ENCODE measurements around the gene RBPMS2. TPM values are rescaled to one million over a fixed set of nuclear protein-coding genes. Genes with fewer than 3 reads are reported as not detected.

The RBPMS2 gene
- 0.97 and 2.1 TPM in 2 replicates for total RNA-seq

GRCh38 chr15:64775551-64776401 is at the start of gene RBPMS2:
Gene RBPMS2, minus strand, starts transcription at chr15:64775589. Its CDS starts 270 bp downstream, at chr15:64775319.

Small RNA genes lying within 50 kb of the gene (small RNA-seq; reads per million reads assigned to genes)
- gene AC100830.2 (not detected), gene MIR1272 (not detected)

Other genes with a start within 250 kb of the RBPMS2 start
- gene PIF1, start 50.1 kb upstream of the RBPMS2 start, total RNA-seq: 4.8 and 9.9 TPM in 2 replicates
- gene PLEKHO2, start 66.3 kb upstream of the RBPMS2 start, total RNA-seq: 60.5 and 76.0 TPM in 2 replicates
- gene ANKDD1A, start 136.3 kb upstream of the RBPMS2 start, total RNA-seq: 6.4 and 10.6 TPM in 2 replicates
- gene SPG21, start 214.3 kb upstream of the RBPMS2 start, total RNA-seq: 100 and 112 TPM in 2 replicates

Data from articular chondrocyte of knee joint (primary cell).